Cardiac fibroblast (primary cell): ENCODE results near the gene USP17L13.
"Not testable (repeated sequence)": the region's sequence is repeated elsewhere in the genome, so short reads cannot be mapped to it uniquely, and the experiment has no call there.

ENCODE experiments used
- DNase-seq, 2 donors: peaks; one replicate each; pipeline versions ENCODE4 v3.0.0 to v3.0.0-alpha.2; 2010; ENCODE audit warnings: low read depth in 2 of 2
- H3K4me3 ChIP-seq, 2 donors: replicated peaks in 1 of 2; 1 replicate in 1 of 2; 2 replicates in 1 of 2; pipeline ENCODE4 v1.5.1; 2011; ENCODE audit warnings: low read depth in 2 of 2, low read length in 2 of 2, mild to moderate bottlenecking in 2 of 2, moderate library complexity in 1 of 2

USP17L13 gene

DNA sequence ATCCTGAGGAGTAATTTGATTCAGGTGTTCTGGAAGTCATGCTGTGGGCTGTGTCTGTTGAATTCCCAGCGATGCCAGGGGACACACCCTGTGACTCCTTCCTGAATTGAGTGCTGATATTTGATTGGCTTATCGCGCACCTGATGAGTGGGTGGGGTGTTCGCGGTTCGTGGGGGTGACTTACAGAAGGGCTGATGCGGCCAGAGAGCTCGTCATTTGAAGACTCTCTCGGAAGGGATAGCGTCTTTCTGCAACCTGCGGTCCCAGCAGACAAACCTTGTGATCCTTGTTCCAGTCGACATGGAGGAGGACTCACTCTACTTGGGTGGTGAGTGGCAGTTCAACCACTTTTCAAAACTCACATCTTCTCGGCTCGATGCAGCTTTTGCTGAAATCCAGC, at the start of gene USP17L13:
Gene USP17L13, plus strand, starts transcription at position 301 of the 400 bp plus-strand sequence. Its CDS starts 0 bp downstream, at position 301.
- DNase-seq, H3K4me3 ChIP-seq: not testable (repeated sequence)

GRCh38 chr4:9210357-9210756, 14.3 kb upstream of the USP17L13 start, which contains the start of gene USP17L10:
USP17L10 (plus strand) TSS chr4:9210657; CDS start chr4:9210657, 0 bp downstream.
- not testable (repeated sequence) for H3K4me3 ChIP-seq, DNase-seq

GRCh38 chr4:9214701-9215100, 10.0 kb upstream of the USP17L13 start:
- DNase-seq, H3K4me3 ChIP-seq: not testable (repeated sequence)

- not testable (repeated sequence) for DNase-seq, H3K4me3 ChIP-seq
Measured at GRCh38 chr4:9215105-9215504, 9.6 kb upstream of the USP17L13 start, which contains the start of gene USP17L11. USP17L11 (plus strand) TSS chr4:9215405; CDS start chr4:9215405, 0 bp downstream.

DNA sequence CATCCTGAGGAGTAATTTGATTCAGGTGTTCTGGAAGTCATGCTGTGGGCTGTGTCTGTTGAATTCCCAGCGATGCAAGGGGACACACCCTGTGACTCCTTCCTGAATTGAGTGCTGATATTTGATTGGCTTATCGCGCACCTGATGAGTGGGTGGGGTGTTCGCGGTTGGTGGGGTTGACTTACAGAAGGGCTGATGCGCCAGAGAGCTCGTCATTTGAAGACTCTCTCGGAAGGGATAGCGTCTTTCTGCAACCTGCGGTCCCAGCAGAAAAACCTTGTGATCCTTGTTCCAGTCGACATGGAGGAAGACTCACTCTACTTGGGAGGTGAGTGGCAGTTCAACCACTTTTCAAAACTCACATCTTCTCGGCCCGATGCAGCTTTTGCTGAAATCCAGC, 4.8 kb upstream of the USP17L13 start, which contains the start of gene USP17L12:
Gene USP17L12, plus strand, starts transcription at position 301 of the 400 bp plus-strand sequence. Its CDS starts 0 bp downstream, at position 301.
- DNase-seq, H3K4me3 ChIP-seq: not testable (repeated sequence)

DNA sequence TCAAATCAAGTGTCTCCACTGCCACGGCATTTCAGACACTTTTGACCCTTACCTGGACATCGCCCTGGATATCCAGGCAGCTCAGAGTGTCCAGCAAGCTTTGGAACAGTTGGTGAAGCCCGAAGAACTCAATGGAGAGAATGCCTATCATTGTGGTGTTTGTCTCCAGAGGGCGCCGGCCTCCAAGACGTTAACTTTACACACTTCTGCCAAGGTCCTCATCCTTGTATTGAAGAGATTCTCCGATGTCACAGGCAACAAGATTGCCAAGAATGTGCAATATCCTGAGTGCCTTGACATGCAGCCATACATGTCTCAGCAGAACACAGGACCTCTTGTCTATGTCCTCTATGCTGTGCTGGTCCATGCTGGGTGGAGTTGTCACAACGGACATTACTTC, 5.6 kb downstream of the USP17L13 start:
- H3K4me3 ChIP-seq, DNase-seq: not testable (repeated sequence)

- DNase-seq, H3K4me3 ChIP-seq: not testable (repeated sequence)
Measured at GRCh38 chr4:9234085-9234484, 9.4 kb downstream of the USP17L13 start, which contains the start of gene USP17L15. USP17L15 (plus strand) TSS chr4:9234385; CDS start chr4:9234385, 0 bp downstream.

DNA sequence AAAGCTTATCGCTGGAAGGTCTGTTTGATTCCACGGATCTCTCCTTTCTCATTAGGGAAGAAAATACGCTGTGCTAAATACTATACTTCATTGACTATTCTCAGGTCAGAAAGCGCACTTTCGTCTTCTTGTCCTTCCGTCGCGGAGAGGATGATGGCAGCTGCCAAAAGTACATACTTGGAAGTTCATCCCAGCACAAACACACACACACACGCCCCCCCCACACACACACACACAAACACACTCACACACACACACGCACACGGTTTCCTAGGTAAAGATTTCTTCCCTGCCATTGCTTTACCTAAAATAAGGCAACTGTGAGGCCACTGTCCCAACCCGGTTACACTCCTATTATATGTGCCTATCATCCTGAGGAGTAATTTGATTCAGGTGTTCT, 13.8 kb downstream of the USP17L13 start:
- H3K4me3 ChIP-seq, DNase-seq: not testable (repeated sequence)

DNA sequence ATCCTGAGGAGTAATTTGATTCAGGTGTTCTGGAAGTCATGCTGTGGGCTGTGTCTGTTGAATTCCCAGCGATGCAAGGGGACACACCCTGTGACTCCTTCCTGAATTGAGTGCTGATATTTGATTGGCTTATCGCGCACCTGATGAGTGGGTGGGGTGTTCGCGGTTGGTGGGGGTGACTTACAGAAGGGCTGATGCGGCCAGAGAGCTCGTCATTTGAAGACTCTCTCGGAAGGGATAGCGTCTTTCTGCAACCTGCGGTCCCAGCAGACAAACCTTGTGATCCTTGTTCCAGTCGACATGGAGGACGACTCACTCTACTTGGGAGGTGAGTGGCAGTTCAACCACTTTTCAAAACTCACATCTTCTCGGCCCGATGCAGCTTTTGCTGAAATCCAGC, 18.9 kb downstream of the USP17L13 start, which contains the start of gene USP17L17:
Gene USP17L17, plus strand, starts transcription at position 301 of the 400 bp plus-strand sequence. Its CDS starts 0 bp downstream, at position 301.
- not testable (repeated sequence) for H3K4me3 ChIP-seq, DNase-seq

DNA sequence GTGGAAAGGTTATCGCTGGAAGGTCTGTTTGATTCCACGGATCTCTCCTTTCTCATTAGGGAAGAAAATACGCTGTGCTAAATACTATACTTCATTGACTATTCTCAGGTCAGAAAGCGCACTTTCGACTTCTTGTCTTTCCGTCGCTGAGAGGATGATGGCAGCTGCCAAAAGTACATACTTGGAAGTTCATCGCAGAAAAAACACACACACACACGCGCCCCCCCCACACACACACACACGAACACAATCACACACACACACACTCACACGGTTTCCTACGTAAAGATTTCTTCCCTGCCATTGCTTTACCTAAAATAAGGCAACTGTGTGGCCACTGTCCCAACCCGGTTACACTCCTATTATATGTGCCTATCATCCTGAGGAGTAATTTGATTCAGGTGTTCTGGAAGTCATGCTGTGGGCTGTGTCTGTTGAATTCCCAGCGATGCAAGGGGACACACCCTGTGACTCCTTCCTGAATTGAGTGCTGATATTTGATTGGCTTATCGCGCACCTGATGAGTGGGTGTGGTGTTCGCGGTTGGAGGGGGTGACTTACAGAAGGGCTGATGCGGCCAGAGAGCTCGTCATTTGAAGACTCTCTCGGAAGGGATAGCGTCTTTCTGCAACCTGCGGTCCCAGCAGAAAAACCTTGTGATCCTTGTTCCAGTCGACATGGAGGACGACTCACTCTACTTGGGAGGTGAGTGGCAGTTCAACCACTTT, 23.4 kb downstream of the USP17L13 start, which contains the start of gene USP17L18:
Gene USP17L18, plus strand, starts transcription at position 678 of the 728 bp plus-strand sequence. Its CDS starts 0 bp downstream, at position 678.
- not testable (repeated sequence) for H3K4me3 ChIP-seq, DNase-seq

- H3K4me3 ChIP-seq, DNase-seq: not testable (repeated sequence)
Measured at GRCh38 chr4:9253078-9253477, 28.4 kb downstream of the USP17L13 start, which contains the start of gene USP17L19. USP17L19 (plus strand) TSS chr4:9253378; CDS start chr4:9253378, 0 bp downstream.

DNA sequence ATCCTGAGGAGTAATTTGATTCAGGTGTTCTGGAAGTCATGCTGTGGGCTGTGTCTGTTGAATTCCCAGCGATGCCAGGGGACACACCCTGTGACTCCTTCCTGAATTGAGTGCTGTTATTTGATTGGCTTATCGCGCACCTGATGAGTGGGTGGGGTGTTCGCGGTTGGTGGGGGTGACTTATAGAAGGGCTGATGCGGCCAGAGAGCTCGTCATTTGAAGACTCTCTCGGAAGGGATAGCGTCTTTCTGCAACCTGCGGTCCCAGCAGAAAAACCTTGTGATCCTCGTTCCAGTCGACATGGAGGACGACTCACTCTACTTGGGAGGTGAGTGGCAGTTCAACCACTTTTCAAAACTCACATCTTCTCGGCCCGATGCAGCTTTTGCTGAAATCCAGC, 33.1 kb downstream of the USP17L13 start, which contains the start of gene USP17L20:
Gene USP17L20, plus strand, starts transcription at position 301 of the 400 bp plus-strand sequence. Its CDS starts 0 bp downstream, at position 301.
- not testable (repeated sequence) for DNase-seq, H3K4me3 ChIP-seq

- not testable (repeated sequence) for DNase-seq, H3K4me3 ChIP-seq
Measured at GRCh38 chr4:9262572-9262971, 37.9 kb downstream of the USP17L13 start, which contains the start of gene USP17L21. USP17L21 (plus strand) TSS chr4:9262872; CDS start chr4:9262872, 0 bp downstream.

GRCh38 chr4:9267319-9267718, 42.6 kb downstream of the USP17L13 start, which contains the start of gene USP17L22:
USP17L22 (plus strand) TSS chr4:9267619; CDS start chr4:9267619, 0 bp downstream.
- not testable (repeated sequence) for DNase-seq, H3K4me3 ChIP-seq

- DNase-seq, H3K4me3 ChIP-seq: not testable (repeated sequence)
Measured at GRCh38 chr4:9271719-9272118, 47.0 kb downstream of the USP17L13 start.
